GM19438 (cell line): ENCODE results near the gene VWA5B2.

ENCODE experiments used
- ATAC-seq: cut with Tn5 transposase; IDR thresholded peaks from one replicate; pipeline ENCODE4 v1.9.1; 2021; ENCODE audit warnings: low read depth; ENCODE audit not compliant: unreplicated experiment

The VWA5B2 gene

GRCh38 chr3:184272269-184272668 is 42.9 kb downstream of the VWA5B2 start:
- no peak for ATAC-seq

GRCh38 chr3:184275381-184275701 is 46.0 kb downstream of the VWA5B2 start:
- ATAC-seq: no peak

- ATAC-seq: no peak
These were observed 46.9 kb downstream of the VWA5B2 start, which contains the start of gene ECE2 for GRCh38 chr3:184275961-184276910. ECE2 (plus strand) TSS chr3:184276022; CDS start chr3:184276154, 132 bp downstream.

- ATAC-seq: no peak
These were observed 48.0 kb downstream of the VWA5B2 start for GRCh38 chr3:184277366-184277765.

- no peak for ATAC-seq
These were observed 53.6 kb downstream of the VWA5B2 start for GRCh38 chr3:184282941-184283340.

GRCh38 chr3:184283681-184284080 is 54.3 kb downstream of the VWA5B2 start:
- ATAC-seq: no peak

- ATAC-seq: no peak
These were observed 55.3 kb downstream of the VWA5B2 start for GRCh38 chr3:184284696-184285095.

- no peak for ATAC-seq
These were observed 60.1 kb downstream of the VWA5B2 start for GRCh38 chr3:184289426-184289938.

- ATAC-seq: no peak
These were observed 60.9 kb downstream of the VWA5B2 start for GRCh38 chr3:184290331-184290730.

GRCh38 chr3:184291044-184291737 is 61.8 kb downstream of the VWA5B2 start:
- no peak for ATAC-seq
